ENCODE measurements around the gene IQCH. TPM values are rescaled to one million over a fixed set of nuclear protein-coding genes. Genes with fewer than 3 reads are reported as not detected.

The IQCH gene
- total RNA-seq, 1 experiment from 2014 or later = 2.4 TPM

DNA sequence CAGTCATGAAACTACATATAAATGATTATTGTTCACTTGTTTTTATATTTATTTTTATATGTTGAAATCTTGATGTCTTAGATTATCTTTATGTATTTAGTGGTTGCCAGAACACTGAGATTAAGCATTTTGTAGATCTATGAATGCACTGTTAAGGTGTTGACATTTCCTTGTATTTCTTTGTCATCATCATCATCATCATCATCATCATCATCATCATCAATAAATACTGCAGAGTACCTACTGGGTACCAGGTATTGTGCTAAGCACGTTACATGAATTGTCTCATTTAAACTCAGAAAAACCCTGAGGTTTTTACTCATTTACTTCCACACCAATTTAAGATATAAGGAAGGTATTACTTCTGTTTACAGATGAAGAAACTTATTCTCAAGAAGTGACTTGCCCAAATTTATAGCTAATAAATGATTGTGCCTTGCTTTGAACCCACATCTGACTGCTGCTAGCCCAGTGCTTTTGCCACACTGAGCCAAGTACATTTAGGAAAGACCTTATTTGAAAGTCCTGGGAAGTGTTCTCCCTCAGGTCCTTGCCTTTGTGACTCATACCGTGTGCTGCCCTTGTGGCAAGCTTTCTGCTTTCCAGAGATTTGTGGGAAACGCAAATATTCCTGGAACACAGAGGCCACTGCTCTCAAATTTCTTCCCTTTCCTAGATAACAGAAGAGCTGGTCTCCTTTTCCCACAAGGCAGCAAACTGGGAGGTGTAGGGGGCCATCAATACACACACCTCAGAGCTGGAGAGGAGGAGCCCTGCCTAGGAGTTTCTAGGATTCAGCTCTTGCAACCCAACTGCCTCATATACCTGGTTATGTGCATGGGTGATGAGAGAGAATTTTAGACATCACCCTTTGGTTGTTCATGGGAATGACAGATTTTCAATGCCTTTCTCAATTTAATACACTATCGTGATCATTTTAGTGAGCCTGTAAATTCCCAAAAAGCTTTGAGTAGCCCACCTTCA lies 150.9 kb downstream of the IQCH start:
- Mint-ChIP-seq H3K4me3 (ENCODE audit: unreplicated experiment) (no peak overlapping the region), H3K27ac (ENCODE audit: unreplicated experiment) (no peak overlapping the region), H3K36me3 (ENCODE audit: insufficient read depth, unreplicated experiment) (no peaks in the 10 kb centered on the region), H3K9me3 (ENCODE audit: unreplicated experiment) (no peaks in the 10 kb centered on the region), H3K27me3 (ENCODE audit: insufficient read depth, unreplicated experiment) (no peaks in the 10 kb centered on the region), H3K4me1 (ENCODE audit: low read depth, unreplicated experiment) (no peaks in the 10 kb centered on the region)
- no TSS peak for BruUV-seq (replicated peaks)
- H3K4me3 ChIP-seq (ENCODE audit: low read depth, low read length) = no peak overlapping the region
- no peaks in the 10 kb centered on the region for H3K27me3 ChIP-seq (replicated peaks; ENCODE audit: control insufficient read depth, insufficient read depth, low read length)
- TF ChIP-seq, protein P1, sequence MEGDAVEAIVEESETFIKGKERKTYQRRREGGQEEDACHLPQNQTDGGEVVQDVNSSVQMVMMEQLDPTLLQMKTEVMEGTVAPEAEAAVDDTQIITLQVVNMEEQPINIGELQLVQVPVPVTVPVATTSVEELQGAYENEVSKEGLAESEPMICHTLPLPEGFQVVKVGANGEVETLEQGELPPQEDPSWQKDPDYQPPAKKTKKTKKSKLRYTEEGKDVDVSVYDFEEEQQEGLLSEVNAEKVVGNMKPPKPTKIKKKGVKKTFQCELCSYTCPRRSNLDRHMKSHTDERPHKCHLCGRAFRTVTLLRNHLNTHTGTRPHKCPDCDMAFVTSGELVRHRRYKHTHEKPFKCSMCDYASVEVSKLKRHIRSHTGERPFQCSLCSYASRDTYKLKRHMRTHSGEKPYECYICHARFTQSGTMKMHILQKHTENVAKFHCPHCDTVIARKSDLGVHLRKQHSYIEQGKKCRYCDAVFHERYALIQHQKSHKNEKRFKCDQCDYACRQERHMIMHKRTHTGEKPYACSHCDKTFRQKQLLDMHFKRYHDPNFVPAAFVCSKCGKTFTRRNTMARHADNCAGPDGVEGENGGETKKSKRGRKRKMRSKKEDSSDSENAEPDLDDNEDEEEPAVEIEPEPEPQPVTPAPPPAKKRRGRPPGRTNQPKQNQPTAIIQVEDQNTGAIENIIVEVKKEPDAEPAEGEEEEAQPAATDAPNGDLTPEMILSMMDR (IDR thresholded peaks at IDR 0.05; ENCODE audit: insufficient read depth in 1 of 2, low read depth in 1 of 2, low read length in 1 of 2, severe bottlenecking in 1 of 2, unreplicated experiment in 1 of 2) = no peak
- H3K9me3 ChIP-seq = no peaks in the 10 kb centered on the region
- CTCF ChIA-PET = no interaction called here
- H3K4me1 ChIP-seq = no peaks in the 10 kb centered on the region
- DNase-seq = no peak
- intact Hi-C loops (cut with micrococcal nuclease; ENCODE audit: unreplicated experiment) = no loop called here
- H3K36me3 ChIP-seq (ENCODE audit: control insufficient read depth, insufficient read depth, low read length) = no peaks in the 10 kb centered on the region
- POLR2A ChIA-PET = no interaction called here

DNA sequence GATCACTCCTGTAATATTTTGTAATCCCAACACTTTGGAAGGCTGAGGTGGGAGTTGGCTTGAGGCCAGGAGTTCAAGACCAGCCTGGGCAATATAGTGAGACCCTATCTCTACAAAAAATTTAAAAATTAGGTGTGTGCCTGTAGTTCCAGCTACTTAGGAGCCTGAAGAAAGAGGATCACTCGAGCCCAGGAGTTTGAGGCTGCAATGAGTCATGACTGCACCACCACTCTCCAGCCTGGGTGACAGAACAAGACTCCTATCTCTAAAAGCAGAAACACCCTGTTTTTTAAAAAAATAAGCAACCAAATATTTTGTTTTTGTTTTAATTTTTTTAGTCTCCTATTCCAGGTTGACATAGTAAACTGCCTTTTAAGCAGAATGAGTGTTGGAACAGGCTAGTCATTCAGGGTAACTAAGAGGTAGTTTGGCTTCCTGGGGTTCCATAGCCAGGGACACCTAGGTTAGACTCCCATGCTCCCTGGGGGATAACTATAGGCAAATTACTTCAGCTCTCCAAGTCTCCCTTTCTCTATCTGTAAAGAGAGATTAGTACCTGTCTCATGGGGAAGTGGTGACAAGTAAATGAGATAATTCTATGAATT lies 151.8 kb downstream of the IQCH start:
- no peaks in the 10 kb centered on the region for H3K4me1 ChIP-seq
- CTCF ChIA-PET = no interaction called here
- H3K4me3 ChIP-seq (ENCODE audit: low read depth, low read length) = no peak overlapping the region
- no peaks in the 10 kb centered on the region for H3K36me3 Mint-ChIP-seq (ENCODE audit: insufficient read depth, unreplicated experiment)
- no peaks in the 10 kb centered on the region for H3K36me3 ChIP-seq (ENCODE audit: control insufficient read depth, insufficient read depth, low read length)
- POLR2A ChIA-PET = no interaction called here
- H3K27me3 ChIP-seq (replicated peaks; ENCODE audit: control insufficient read depth, insufficient read depth, low read length) = no peaks in the 10 kb centered on the region
- no peak overlapping the region for H3K4me3 Mint-ChIP-seq (ENCODE audit: unreplicated experiment)
- BruUV-seq (replicated peaks) = no TSS peak
- DNase-seq = no peak
- intact Hi-C loops (cut with micrococcal nuclease; ENCODE audit: unreplicated experiment) = no loop called here
- no peak overlapping the region for H3K27ac Mint-ChIP-seq (ENCODE audit: unreplicated experiment)
- H3K9me3 Mint-ChIP-seq (ENCODE audit: unreplicated experiment) = no peaks in the 10 kb centered on the region
- TF ChIP-seq, protein P1 (IDR thresholded peaks at IDR 0.05; ENCODE audit: insufficient read depth in 1 of 2, low read depth in 1 of 2, low read length in 1 of 2, severe bottlenecking in 1 of 2, unreplicated experiment in 1 of 2) = no peak
- no peaks in the 10 kb centered on the region for H3K4me1 Mint-ChIP-seq (ENCODE audit: low read depth, unreplicated experiment)
- no peaks in the 10 kb centered on the region for H3K27me3 Mint-ChIP-seq (ENCODE audit: insufficient read depth, unreplicated experiment)
- no peaks in the 10 kb centered on the region for H3K9me3 ChIP-seq

DNA sequence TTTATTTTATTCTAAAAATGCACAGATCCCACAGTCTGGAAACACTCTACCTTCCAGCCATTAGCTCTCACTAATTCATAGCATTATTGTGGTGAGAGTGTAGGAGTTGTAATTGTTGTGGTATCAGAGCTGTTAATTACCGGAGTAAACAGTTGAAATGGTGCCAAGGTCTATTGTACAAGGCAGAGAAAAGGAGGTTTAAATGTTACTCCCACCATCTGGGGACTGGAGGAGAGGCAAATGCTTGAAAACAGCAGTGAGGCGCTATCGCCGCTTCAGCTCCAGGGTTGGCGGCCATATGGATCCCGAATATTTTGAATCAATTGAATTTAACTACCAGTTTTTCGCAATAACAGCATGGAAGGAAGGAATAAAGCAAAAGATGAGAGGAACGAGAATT lies 153.2 kb downstream of the IQCH start:
- Histone ChIP-seq H3K36me3 (ENCODE audit: control insufficient read depth, insufficient read depth, low read length) (no peaks in the 10 kb centered on the region), H3K4me1 (no peaks in the 10 kb centered on the region), H3K9me3 (no peaks in the 10 kb centered on the region), H3K27me3 (replicated peaks; ENCODE audit: control insufficient read depth, insufficient read depth, low read length) (no peaks in the 10 kb centered on the region), H3K4me3 (ENCODE audit: low read depth, low read length) (no peak overlapping the region)
- Mint-ChIP-seq H3K27me3 (ENCODE audit: insufficient read depth, unreplicated experiment) (no peaks in the 10 kb centered on the region), H3K36me3 (ENCODE audit: insufficient read depth, unreplicated experiment) (no peaks in the 10 kb centered on the region), H3K4me3 (ENCODE audit: unreplicated experiment) (no peak overlapping the region), H3K27ac (ENCODE audit: unreplicated experiment) (no peak overlapping the region), H3K9me3 (ENCODE audit: unreplicated experiment) (no peaks in the 10 kb centered on the region), H3K4me1 (ENCODE audit: low read depth, unreplicated experiment) (no peaks in the 10 kb centered on the region)
- intact Hi-C loops (cut with micrococcal nuclease; ENCODE audit: unreplicated experiment) = no loop called here
- CTCF ChIA-PET = no interaction called here
- TF ChIP-seq, protein P1 (IDR thresholded peaks at IDR 0.05; ENCODE audit: insufficient read depth in 1 of 2, low read depth in 1 of 2, low read length in 1 of 2, severe bottlenecking in 1 of 2, unreplicated experiment in 1 of 2) = no peak
- POLR2A ChIA-PET = no interaction called here
- no TSS peak for BruUV-seq (replicated peaks)
- DNase-seq = no peak
